Ammon's horn (tissue), 1 donor: ENCODE measurements around the gene ZMIZ1.
"Not testable (repeated sequence)": the region's sequence is repeated elsewhere in the genome, so short reads cannot be mapped to it uniquely, and the experiment has no call there.

ENCODE experiments used
- DNase-seq: peaks from one replicate; pipeline ENCODE4 v3.0.0-alpha.2; 2016; ENCODE audit warnings: low spot score

ZMIZ1 gene

GRCh38 chr10:79326361-79327089 lies 257.8 kb downstream of the ZMIZ1 start:
- no peak for DNase-seq

- DNase-seq = no peak
Measured at GRCh38 chr10:79327090-79327457, 258.3 kb downstream of the ZMIZ1 start.

GRCh38 chr10:79328147-79328701 lies 259.5 kb downstream of the ZMIZ1 start:
- no peak for DNase-seq

- no peak for DNase-seq
Measured at GRCh38 chr10:79328737-79329504, 260.2 kb downstream of the ZMIZ1 start.

- no peak for DNase-seq
Measured at GRCh38 chr10:79329529-79329928, 260.8 kb downstream of the ZMIZ1 start.

- no peak for DNase-seq
Measured at GRCh38 chr10:79331226-79331625, 262.5 kb downstream of the ZMIZ1 start.

GRCh38 chr10:79331709-79332108 lies 262.9 kb downstream of the ZMIZ1 start:
- DNase-seq = no peak

GRCh38 chr10:79332610-79333315 lies 264.0 kb downstream of the ZMIZ1 start:
- DNase-seq = not testable (repeated sequence)

GRCh38 chr10:79333513-79333912 lies 264.7 kb downstream of the ZMIZ1 start:
- no peak for DNase-seq

GRCh38 chr10:79334573-79334972 lies 265.8 kb downstream of the ZMIZ1 start:
- DNase-seq = no peak

- peak; percentile 91 for DNase-seq
Measured at GRCh38 chr10:79335094-79335469, 266.3 kb downstream of the ZMIZ1 start.

- peak; percentile 99 for DNase-seq
Measured at GRCh38 chr10:79335470-79336235, 266.9 kb downstream of the ZMIZ1 start.

- DNase-seq = no peak
Measured at GRCh38 chr10:79336276-79336675, 267.5 kb downstream of the ZMIZ1 start.

- DNase-seq = no peak
Measured at GRCh38 chr10:79336739-79337138, 268.0 kb downstream of the ZMIZ1 start.

GRCh38 chr10:79337783-79338469 lies 269.2 kb downstream of the ZMIZ1 start:
- DNase-seq = not testable (repeated sequence)

- DNase-seq = no peak
Measured at GRCh38 chr10:79339266-79339665, 270.5 kb downstream of the ZMIZ1 start.

- no peak for DNase-seq
Measured at GRCh38 chr10:79340646-79341244, 272.0 kb downstream of the ZMIZ1 start.

- no peak for DNase-seq
Measured at GRCh38 chr10:79342295-79342761, 273.6 kb downstream of the ZMIZ1 start.

GRCh38 chr10:79342811-79343561 lies 274.2 kb downstream of the ZMIZ1 start:
- DNase-seq = no peak
